RWPE2 (cell line): ENCODE results near the gene ZBTB7C.

Experiments
- ATAC-seq: fragments of 200-7000 bp; cut with Tn5 transposase; 3 replicates; pipeline ENCODE4 v1.9.1; 2021; ENCODE audit warnings: low read depth
- DNase-seq: peaks from one replicate; pipeline ENCODE4 v3.0.0-alpha.2; 2020; ENCODE audit warnings: low spot score
- H3K27ac ChIP-seq: fragments of 450-650 bp; 2 replicates; pipeline ENCODE4 v1.5.1; 2017; ENCODE audit warnings: mild to moderate bottlenecking; ENCODE audit not compliant: poor library complexity, severe bottlenecking
- H3K27me3 ChIP-seq: fragments of 250-450 bp; sonication (Bioruptor Pico); 2 replicates; pipeline ENCODE4 v1.5.1; 2021; ENCODE audit warnings: mild to moderate bottlenecking, moderate library complexity; ENCODE audit not compliant: insufficient read depth, poor library complexity, severe bottlenecking
- H3K36me3 ChIP-seq: fragments of 250-450 bp; sonication (Bioruptor Pico); 2 replicates; pipeline ENCODE4 v1.5.1; 2020; ENCODE audit warnings: low read depth, mild to moderate bottlenecking, moderate library complexity
- H3K4me1 ChIP-seq: fragments of 250-450 bp; sonication (Bioruptor Pico); 2 replicates; pipeline ENCODE4 v1.5.1; 2021; ENCODE audit warnings: mild to moderate bottlenecking, moderate library complexity; ENCODE audit not compliant: insufficient read depth, poor library complexity, severe bottlenecking
- H3K4me3 ChIP-seq: fragments of 250-450 bp; sonication (Bioruptor Pico); 2 replicates; pipeline ENCODE4 v1.5.1; 2021; ENCODE audit warnings: mild to moderate bottlenecking, moderate library complexity; ENCODE audit not compliant: severe bottlenecking
- H3K9me3 ChIP-seq: fragments of 250-450 bp; sonication (Bioruptor Pico); 2 replicates; pipeline ENCODE4 v1.5.1; 2021; ENCODE audit warnings: mild to moderate bottlenecking, moderate library complexity; ENCODE audit not compliant: severe bottlenecking
- TF ChIP-seq, protein P1 (sequence below): fragments of 450-650 bp; IDR thresholded peaks from one replicate; pipeline ENCODE4 v1.5.1; 2017; ENCODE audit warnings: mild to moderate bottlenecking, moderate library complexity; ENCODE audit not compliant: poor library complexity, severe bottlenecking

Gene ZBTB7C

DNA sequence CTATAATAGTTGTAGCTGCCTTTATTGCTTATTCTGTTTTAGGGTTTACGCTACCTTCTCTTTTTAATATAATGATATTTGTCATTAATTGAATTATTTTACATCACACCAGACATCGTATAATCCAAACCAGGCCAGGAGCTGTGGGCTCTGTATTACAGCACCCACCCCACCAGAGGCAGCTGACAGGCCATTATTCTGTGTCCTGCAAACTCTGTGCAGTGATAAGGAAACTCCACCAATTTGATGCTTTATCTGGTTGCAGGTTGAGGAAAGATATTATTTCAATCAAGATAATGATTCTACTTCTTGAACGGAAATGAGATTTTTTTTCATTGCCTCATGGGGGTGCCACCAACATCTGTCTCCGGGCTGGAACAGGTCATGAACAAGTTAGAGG lies 227.3 kb downstream of the ZBTB7C start:
- Histone ChIP-seq H3K4me3 (no peak overlapping the region), H3K27ac (no peak overlapping the region)

DNA sequence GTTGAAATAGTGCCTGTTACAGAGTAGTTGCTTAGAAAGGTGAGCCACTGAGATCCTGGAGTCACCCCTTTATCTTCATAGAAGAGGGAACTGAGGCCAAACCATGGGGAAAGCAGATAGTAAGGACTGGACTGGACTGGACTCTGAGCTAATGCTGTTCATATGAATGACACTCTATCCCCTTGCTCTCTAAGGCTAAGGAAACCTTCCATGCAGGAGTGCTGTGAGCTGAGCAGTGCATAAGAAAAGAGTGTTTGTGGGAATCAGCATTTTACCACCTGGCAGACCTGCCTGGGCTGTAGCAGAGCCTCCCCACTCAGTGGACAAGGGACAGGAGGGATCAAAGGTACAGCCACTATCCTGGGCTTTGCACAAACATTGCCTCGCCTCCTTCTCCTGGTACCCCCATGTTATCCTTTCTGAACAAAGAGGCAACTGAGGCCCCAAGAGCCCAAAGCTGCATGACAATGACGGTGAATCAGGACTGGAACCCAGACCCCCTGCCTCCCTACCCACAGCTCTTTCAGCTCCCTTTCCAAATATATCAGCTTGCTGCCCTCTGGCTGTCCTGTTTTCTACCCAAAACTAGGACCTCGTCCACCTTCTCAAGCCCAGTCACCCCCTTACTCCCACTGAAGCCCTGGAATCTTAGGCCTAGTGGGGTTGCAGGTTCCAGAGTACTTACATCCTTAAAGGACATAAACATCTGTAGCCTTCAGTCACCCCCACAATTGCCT lies 227.9 kb downstream of the ZBTB7C start:
- Histone ChIP-seq H3K27me3 (no peaks in the 10 kb centered on the region), H3K4me3 (no peak overlapping the region), H3K27ac (no peak overlapping the region), H3K9me3 (no peaks in the 10 kb centered on the region), H3K4me1 (no peaks in the 10 kb centered on the region), H3K36me3 (no peaks in the 10 kb centered on the region)
- no peak for ATAC-seq
- TF ChIP-seq, protein P1, sequence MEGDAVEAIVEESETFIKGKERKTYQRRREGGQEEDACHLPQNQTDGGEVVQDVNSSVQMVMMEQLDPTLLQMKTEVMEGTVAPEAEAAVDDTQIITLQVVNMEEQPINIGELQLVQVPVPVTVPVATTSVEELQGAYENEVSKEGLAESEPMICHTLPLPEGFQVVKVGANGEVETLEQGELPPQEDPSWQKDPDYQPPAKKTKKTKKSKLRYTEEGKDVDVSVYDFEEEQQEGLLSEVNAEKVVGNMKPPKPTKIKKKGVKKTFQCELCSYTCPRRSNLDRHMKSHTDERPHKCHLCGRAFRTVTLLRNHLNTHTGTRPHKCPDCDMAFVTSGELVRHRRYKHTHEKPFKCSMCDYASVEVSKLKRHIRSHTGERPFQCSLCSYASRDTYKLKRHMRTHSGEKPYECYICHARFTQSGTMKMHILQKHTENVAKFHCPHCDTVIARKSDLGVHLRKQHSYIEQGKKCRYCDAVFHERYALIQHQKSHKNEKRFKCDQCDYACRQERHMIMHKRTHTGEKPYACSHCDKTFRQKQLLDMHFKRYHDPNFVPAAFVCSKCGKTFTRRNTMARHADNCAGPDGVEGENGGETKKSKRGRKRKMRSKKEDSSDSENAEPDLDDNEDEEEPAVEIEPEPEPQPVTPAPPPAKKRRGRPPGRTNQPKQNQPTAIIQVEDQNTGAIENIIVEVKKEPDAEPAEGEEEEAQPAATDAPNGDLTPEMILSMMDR = no peak
- no peak for DNase-seq

More for the DNA sequence above, 227.3 kb downstream of the ZBTB7C start:
- Histone ChIP-seq H3K4me1 (no peaks in the 10 kb centered on the region), H3K9me3 (no peaks in the 10 kb centered on the region), H3K36me3 (no peaks in the 10 kb centered on the region), H3K27me3 (no peaks in the 10 kb centered on the region)
- TF ChIP-seq, protein P1 = no peak
- no peak for ATAC-seq
- DNase-seq = no peak

GRCh38 chr18:48179666-48180065 lies 229.5 kb downstream of the ZBTB7C start:
- H3K27me3 ChIP-seq = no peaks in the 10 kb centered on the region
- ATAC-seq = no peak
- no peak overlapping the region for H3K27ac ChIP-seq
- no peaks in the 10 kb centered on the region for H3K4me1 ChIP-seq
- DNase-seq = no peak
- TF ChIP-seq, protein P1 = no peak
- H3K4me3 ChIP-seq = no peak overlapping the region
- H3K9me3 ChIP-seq = no peaks in the 10 kb centered on the region
- H3K36me3 ChIP-seq = no peaks in the 10 kb centered on the region

- TF ChIP-seq, protein P1 = no peak
- no peaks in the 10 kb centered on the region for H3K36me3 ChIP-seq
- H3K27ac ChIP-seq = no peak overlapping the region
- DNase-seq (no peak), ATAC-seq (no peak)
- no peaks in the 10 kb centered on the region for H3K9me3 ChIP-seq
- H3K4me3 ChIP-seq = no peak overlapping the region
- no peaks in the 10 kb centered on the region for H3K4me1 ChIP-seq
- H3K27me3 ChIP-seq = no peaks in the 10 kb centered on the region
Measured at GRCh38 chr18:48179001-48179400, 230.2 kb downstream of the ZBTB7C start.

DNA sequence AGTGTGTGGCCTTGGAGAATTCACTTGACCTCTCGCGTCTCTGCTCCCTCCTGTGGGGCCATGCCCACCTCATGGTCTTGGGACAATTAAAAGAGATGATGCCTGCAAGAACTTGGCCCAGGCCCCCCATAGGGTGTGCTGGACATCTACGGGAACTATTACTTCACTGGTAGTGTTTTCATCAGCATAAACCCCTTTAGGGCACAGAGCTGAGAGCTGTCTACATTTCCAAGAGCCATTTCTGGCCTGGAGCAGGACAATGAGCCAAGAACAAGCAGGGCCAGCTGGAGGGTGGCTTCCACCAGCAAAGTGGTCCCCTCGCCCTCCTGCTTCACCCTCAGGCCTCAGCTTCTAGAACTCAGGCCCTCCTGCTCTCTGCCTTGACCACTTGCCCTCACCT lies 232.3 kb downstream of the ZBTB7C start:
- DNase-seq = no peak
- ATAC-seq = no peak
- TF ChIP-seq, protein P1 = no peak
- Histone ChIP-seq H3K9me3 (no peaks in the 10 kb centered on the region), H3K4me1 (no peaks in the 10 kb centered on the region), H3K27ac (no peak overlapping the region), H3K36me3 (no peaks in the 10 kb centered on the region), H3K27me3 (no peaks in the 10 kb centered on the region), H3K4me3 (no peak overlapping the region)
